ENCODE data around the gene RAPGEF2.

GRCh38 chr4:159079074-159079473 is 23.8 kb upstream of the RAPGEF2 start:
- TF ChIP-seq BACH2 (CRISPR knock-in tag; IDR thresholded peaks at IDR 0.05; ENCODE audit: borderline replicate concordance) (no peak), PATZ1 (CRISPR knock-in tag; IDR thresholded peaks at IDR 0.05; ENCODE audit: borderline replicate concordance) (no peak), PPARA (CRISPR knock-in tag; IDR thresholded peaks at IDR 0.05; ENCODE audit: borderline replicate concordance) (no peak), TCF4 (CRISPR knock-in tag; IDR thresholded peaks at IDR 0.05; ENCODE audit: borderline replicate concordance) (no peak), ARNTL (CRISPR knock-in tag; IDR thresholded peaks at IDR 0.05; ENCODE audit: borderline replicate concordance, low read depth) (no peak), ZFP3 (CRISPR knock-in tag; IDR thresholded peaks at IDR 0.05) (no peak), SNAI2 (CRISPR knock-in tag; IDR thresholded peaks at IDR 0.05) (no peak), TOX (CRISPR knock-in tag; IDR thresholded peaks at IDR 0.05; ENCODE audit: borderline replicate concordance) (no peak), RARB (CRISPR knock-in tag; IDR thresholded peaks at IDR 0.05) (no peak), ISL1 (CRISPR knock-in tag; IDR thresholded peaks at IDR 0.05) (no peak), ZNF8 (CRISPR knock-in tag; IDR thresholded peaks at IDR 0.05) (no peak), ZC3H10 (CRISPR knock-in tag; IDR thresholded peaks at IDR 0.05) (no peak)
